Stimulated activated CD8-positive, alpha-beta memory T cell treated with anti-CD3 and anti-CD28 coated beads, Interleukin-2, amount 100 ng/mL, for 48 hours (primary cell): ENCODE measurements around the gene HOATZ.

Experiments used
- DNase-seq, 2 donors: peaks; one replicate each; pipeline ENCODE4 v3.0.0-alpha.2; 2020; ENCODE audit warnings: low read depth in 2 of 2

HOATZ gene

GRCh38 chr11:111577821-111578220 is 63.2 kb downstream of the HOATZ start:
- no peak for DNase-seq

GRCh38 chr11:111581341-111581740 is 66.8 kb downstream of the HOATZ start:
- DNase-seq = no peak

DNA sequence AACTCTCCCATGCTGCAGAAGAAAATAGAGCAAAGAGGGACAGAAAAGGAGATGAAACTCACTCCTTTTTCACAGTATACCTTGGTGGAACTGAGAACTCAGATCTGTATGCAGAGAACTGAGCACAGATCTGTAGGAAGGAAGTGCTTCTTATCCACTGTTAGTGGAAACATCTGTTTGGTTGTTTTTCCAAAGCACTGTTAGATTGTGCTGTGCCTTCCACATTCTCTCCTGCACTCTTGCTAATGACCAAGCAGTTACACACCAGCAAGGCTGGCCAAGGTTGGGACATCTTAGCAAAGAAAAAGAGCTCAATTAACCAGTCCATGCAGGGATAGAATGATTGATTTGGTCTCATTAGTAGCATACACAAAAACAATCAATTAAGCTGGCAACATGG is 67.6 kb downstream of the HOATZ start:
- DNase-seq = no peak

GRCh38 chr11:111582881-111583280 is 68.3 kb downstream of the HOATZ start:
- no peak for DNase-seq

- DNase-seq = no peak
Observed at GRCh38 chr11:111585371-111585770, 70.8 kb downstream of the HOATZ start.

GRCh38 chr11:111586388-111586831 is 71.8 kb downstream of the HOATZ start:
- DNase-seq = no peak
